Muscle layer of colon (tissue), 2 donors: Measurements from ENCODE around the gene MYO3B.
"Not testable (repeated sequence)": the region's sequence is repeated elsewhere in the genome, so short reads cannot be mapped to it uniquely, and the experiment has no call there.

ENCODE experiments used
- H3K27ac ChIP-seq: one replicate; pipeline ENCODE4 v1.7.0; 2013; ENCODE audit warnings: low read depth, mild to moderate bottlenecking, low read length, moderate library complexity
- H3K27me3 ChIP-seq, 2 donors: one replicate each; pipeline ENCODE4 v1.7.0; 2013; ENCODE audit warnings: low read length in 2 of 2, mild to moderate bottlenecking in 2 of 2; ENCODE audit not compliant: insufficient read depth in 2 of 2, control insufficient read depth in 1 of 2
- H3K36me3 ChIP-seq: one replicate; pipeline ENCODE4 v1.7.0; 2013; ENCODE audit warnings: mild to moderate bottlenecking, low read length; ENCODE audit not compliant: insufficient read depth
- H3K4me1 ChIP-seq: one replicate; pipeline ENCODE4 v1.7.0; 2013; ENCODE audit warnings: mild to moderate bottlenecking, low read length; ENCODE audit not compliant: insufficient read depth
- H3K4me3 ChIP-seq, 2 donors: one replicate each; pipeline ENCODE4 v1.7.0; 2013; ENCODE audit warnings: low read length in 2 of 2, low read depth in 1 of 2, mild to moderate bottlenecking in 1 of 2, moderate library complexity in 1 of 2
- H3K9ac ChIP-seq: one replicate; pipeline ENCODE4 v1.7.0; 2013; ENCODE audit warnings: low read length
- H3K9me3 ChIP-seq: one replicate; pipeline ENCODE4 v1.7.0; 2013; ENCODE audit warnings: mild to moderate bottlenecking, low read length
- donor health status: abdominal sarcoma.
- donor health status: Adenocarcinoma of cecum.

MYO3B gene

GRCh38 chr2:170336408-170336807 is 158.5 kb downstream of the MYO3B start:
- no peaks in the 10 kb centered on the region for H3K27me3 ChIP-seq
- H3K9ac ChIP-seq, result no peak overlapping the region
- H3K36me3 ChIP-seq, result no peaks in the 10 kb centered on the region
- H3K4me3 ChIP-seq, result no peak overlapping the region
- H3K27ac ChIP-seq, result no peak overlapping the region
- no peaks in the 10 kb centered on the region for H3K9me3 ChIP-seq
- no peaks in the 10 kb centered on the region for H3K4me1 ChIP-seq

GRCh38 chr2:170336916-170337315 is 159.0 kb downstream of the MYO3B start:
- Histone ChIP-seq H3K9ac (no peak overlapping the region), H3K27ac (no peak overlapping the region), H3K4me1 (no peaks in the 10 kb centered on the region), H3K36me3 (no peaks in the 10 kb centered on the region), H3K9me3 (no peaks in the 10 kb centered on the region), H3K4me3 (no peak overlapping the region), H3K27me3 (no peaks in the 10 kb centered on the region)

GRCh38 chr2:170339322-170339721 is 161.4 kb downstream of the MYO3B start:
- no peaks in the 10 kb centered on the region for H3K9me3 ChIP-seq
- H3K4me3 ChIP-seq, result no peak overlapping the region
- H3K36me3 ChIP-seq, result no peaks in the 10 kb centered on the region
- no peak overlapping the region for H3K9ac ChIP-seq
- H3K27me3 ChIP-seq, result no peaks in the 10 kb centered on the region
- H3K4me1 ChIP-seq, result no peaks in the 10 kb centered on the region
- H3K27ac ChIP-seq, result no peak overlapping the region

GRCh38 chr2:170339750-170340692 is 162.1 kb downstream of the MYO3B start:
- Histone ChIP-seq H3K27ac (no peak overlapping the region), H3K9ac (no peak overlapping the region), H3K4me1 (no peaks in the 10 kb centered on the region), H3K36me3 (no peaks in the 10 kb centered on the region), H3K9me3 (no peaks in the 10 kb centered on the region), H3K27me3 (no peaks in the 10 kb centered on the region), H3K4me3 (no peak overlapping the region)

GRCh38 chr2:170340693-170341068 is 162.7 kb downstream of the MYO3B start:
- Histone ChIP-seq H3K27ac (no peak overlapping the region), H3K9ac (no peak overlapping the region), H3K4me1 (no peaks in the 10 kb centered on the region), H3K4me3 (no peak overlapping the region), H3K9me3 (no peaks in the 10 kb centered on the region), H3K27me3 (no peaks in the 10 kb centered on the region), H3K36me3 (no peaks in the 10 kb centered on the region)

- no peak overlapping the region for H3K4me3 ChIP-seq
- H3K9me3 ChIP-seq, result no peaks in the 10 kb centered on the region
- no peaks in the 10 kb centered on the region for H3K27me3 ChIP-seq
- no peaks in the 10 kb centered on the region for H3K36me3 ChIP-seq
- no peaks in the 10 kb centered on the region for H3K4me1 ChIP-seq
- H3K27ac ChIP-seq, result no peak overlapping the region
- H3K9ac ChIP-seq, result no peak overlapping the region
These were observed 164.0 kb downstream of the MYO3B start for GRCh38 chr2:170341684-170342623.

GRCh38 chr2:170344663-170345346 is 166.9 kb downstream of the MYO3B start:
- Histone ChIP-seq H3K4me1 (no peaks in the 10 kb centered on the region), H3K9ac (no peak overlapping the region), H3K4me3 (no peak overlapping the region), H3K27me3 (no peaks in the 10 kb centered on the region), H3K9me3 (no peaks in the 10 kb centered on the region), H3K27ac (no peak overlapping the region), H3K36me3 (no peaks in the 10 kb centered on the region)

GRCh38 chr2:170345607-170346006 is 167.7 kb downstream of the MYO3B start:
- H3K27ac ChIP-seq, result no peak overlapping the region

GRCh38 chr2:170349269-170349668 is 171.3 kb downstream of the MYO3B start:
- H3K27ac ChIP-seq, H3K4me1 ChIP-seq, H3K36me3 ChIP-seq, H3K4me3 ChIP-seq, H3K9me3 ChIP-seq, H3K9ac ChIP-seq, H3K27me3 ChIP-seq: not testable (repeated sequence)

More at GRCh38 chr2:170345607-170346006, 167.7 kb downstream of the MYO3B start:
- Histone ChIP-seq H3K27me3 (no peaks in the 10 kb centered on the region), H3K36me3 (no peaks in the 10 kb centered on the region), H3K4me3 (no peak overlapping the region), H3K9me3 (no peaks in the 10 kb centered on the region), H3K9ac (no peak overlapping the region), H3K4me1 (no peaks in the 10 kb centered on the region)

- H3K27me3 ChIP-seq, result no peaks in the 10 kb centered on the region
- H3K9me3 ChIP-seq, result no peaks in the 10 kb centered on the region
- H3K27ac ChIP-seq, result no peak overlapping the region
- H3K4me1 ChIP-seq, result no peaks in the 10 kb centered on the region
- no peaks in the 10 kb centered on the region for H3K36me3 ChIP-seq
- H3K4me3 ChIP-seq, result no peak overlapping the region
- no peak overlapping the region for H3K9ac ChIP-seq
These were observed 173.2 kb downstream of the MYO3B start for GRCh38 chr2:170350929-170351826.
